Epithelial cell of esophagus (primary cell): ENCODE measurements around the gene TLE3.
A peak's percentile ranks its signal among the peaks of the same experiment; 100 is the strongest.

Source experiments
- DNase-seq: peaks from one replicate; pipeline ENCODE4 v3.0.0; 2010; ENCODE audit warnings: low read depth
- H3K4me3 ChIP-seq: 2 replicates; pipeline ENCODE4 v1.5.1; 2011; ENCODE audit warnings: mild to moderate bottlenecking, low read length, control low read depth
- TF ChIP-seq, protein P1 (sequence below): IDR thresholded peaks from 2 replicates; pipeline ENCODE4 v1.5.1; 2011; ENCODE audit warnings: low read depth, mild to moderate bottlenecking, low read length, control low read depth, inconsistent platforms; ENCODE audit not compliant: insufficient read depth; ENCODE audit errors: missing control alignments

The TLE3 gene

DNA sequence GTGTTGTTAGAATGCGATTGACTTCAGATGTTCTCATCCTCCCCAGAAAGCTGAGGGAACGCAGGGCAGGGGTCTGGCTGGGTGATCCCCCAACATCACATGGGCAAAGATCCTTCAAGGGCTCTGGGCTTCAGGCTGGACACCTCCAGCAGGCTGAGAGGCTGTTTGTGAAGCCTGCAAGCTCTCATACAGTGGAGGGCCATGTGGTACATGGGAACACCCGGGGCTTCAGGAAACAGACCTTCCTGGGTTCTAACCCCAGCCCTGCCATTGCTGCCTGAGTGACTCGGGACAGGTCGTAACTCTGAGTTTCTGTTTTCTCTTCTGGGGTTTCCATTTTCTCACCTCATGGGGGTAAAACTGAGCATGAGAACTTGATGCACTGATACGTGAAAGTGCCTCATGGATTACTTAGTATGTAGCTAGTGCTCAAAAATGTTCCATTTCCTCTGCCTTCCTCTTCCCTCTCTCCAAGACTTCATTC lies 81.2 kb downstream of the TLE3 start:
- TF ChIP-seq, protein P1, sequence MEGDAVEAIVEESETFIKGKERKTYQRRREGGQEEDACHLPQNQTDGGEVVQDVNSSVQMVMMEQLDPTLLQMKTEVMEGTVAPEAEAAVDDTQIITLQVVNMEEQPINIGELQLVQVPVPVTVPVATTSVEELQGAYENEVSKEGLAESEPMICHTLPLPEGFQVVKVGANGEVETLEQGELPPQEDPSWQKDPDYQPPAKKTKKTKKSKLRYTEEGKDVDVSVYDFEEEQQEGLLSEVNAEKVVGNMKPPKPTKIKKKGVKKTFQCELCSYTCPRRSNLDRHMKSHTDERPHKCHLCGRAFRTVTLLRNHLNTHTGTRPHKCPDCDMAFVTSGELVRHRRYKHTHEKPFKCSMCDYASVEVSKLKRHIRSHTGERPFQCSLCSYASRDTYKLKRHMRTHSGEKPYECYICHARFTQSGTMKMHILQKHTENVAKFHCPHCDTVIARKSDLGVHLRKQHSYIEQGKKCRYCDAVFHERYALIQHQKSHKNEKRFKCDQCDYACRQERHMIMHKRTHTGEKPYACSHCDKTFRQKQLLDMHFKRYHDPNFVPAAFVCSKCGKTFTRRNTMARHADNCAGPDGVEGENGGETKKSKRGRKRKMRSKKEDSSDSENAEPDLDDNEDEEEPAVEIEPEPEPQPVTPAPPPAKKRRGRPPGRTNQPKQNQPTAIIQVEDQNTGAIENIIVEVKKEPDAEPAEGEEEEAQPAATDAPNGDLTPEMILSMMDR = no peak
- no peak for DNase-seq
- no peak overlapping the region for H3K4me3 ChIP-seq

DNA sequence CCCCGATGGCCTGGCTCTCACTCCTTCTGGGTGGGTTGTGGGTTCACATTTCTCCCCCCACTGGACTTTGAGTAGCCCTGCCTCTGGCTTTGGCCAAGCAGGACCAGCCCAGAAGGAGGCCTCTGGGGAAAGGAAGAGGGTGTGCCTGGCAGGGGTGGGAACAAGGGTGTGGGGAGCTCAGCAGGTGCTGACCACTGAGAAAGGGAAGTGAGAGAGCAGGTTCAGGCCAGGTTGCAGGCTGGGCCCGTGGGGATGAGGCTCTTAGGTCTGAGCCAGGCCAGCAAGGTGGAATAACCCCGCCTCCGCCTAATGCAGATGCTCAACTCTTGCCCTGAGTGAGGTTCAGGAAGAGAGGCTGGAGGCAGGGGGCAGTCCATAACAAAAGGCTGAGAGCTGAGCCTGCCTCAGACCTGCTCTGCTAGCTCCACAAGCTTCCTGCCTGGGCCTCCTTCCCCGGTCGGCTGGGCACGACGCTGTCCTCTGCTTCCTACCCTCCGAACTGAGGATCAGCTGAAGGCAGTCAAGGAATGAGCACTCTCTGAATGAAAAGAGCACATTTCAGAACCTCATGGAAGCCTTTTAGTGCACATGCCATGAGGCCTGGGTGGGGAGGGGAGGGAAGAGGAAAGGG lies 82.7 kb downstream of the TLE3 start:
- DNase-seq = no peak
- H3K4me3 ChIP-seq = no peak overlapping the region
- TF ChIP-seq, protein P1 = no peak

DNA sequence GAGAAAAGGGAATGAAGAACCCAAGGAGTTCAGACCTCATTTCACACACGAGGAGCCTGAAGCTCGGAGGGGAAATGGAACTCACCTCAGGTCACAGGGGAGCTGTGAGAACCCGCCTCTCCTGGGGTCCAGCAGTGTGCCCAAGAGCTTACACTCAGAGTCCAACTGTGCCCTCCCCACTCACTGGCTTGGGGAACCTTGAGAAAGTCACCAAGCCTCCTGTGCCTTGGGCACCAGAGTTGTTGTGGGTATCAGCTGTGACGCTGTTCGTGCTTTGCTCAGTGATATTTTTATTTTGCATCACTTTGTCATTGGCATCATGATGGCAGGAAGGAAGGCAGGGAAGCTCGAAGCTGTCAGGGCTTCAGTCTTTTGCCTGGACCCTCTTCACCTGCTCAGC lies 83.4 kb downstream of the TLE3 start:
- TF ChIP-seq, protein P1 = no peak
- DNase-seq = no peak
- no peak overlapping the region for H3K4me3 ChIP-seq

- no peak overlapping the region for H3K4me3 ChIP-seq
- no peak for DNase-seq
- TF ChIP-seq, protein P1 = no peak
These were observed 83.9 kb downstream of the TLE3 start for GRCh38 chr15:70013656-70014313.

DNA sequence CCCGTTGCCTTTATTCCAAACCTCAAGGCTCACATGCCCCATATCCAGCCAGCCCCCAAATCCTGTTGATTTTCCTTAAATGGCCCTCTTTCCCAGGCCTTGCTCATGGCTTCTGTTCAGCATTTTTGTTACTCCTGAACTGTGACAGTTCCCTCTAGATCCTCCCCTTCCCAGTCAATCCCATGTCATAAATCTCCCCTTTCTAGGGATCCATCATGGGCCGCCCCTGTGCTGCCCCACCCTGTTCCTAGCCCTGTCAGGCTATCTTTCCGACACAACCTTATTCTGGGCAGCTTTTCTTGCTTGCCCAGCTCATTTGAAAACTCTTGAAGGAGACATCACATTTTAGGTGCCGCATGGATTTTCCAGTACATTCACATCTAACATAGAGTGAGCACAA lies 84.8 kb downstream of the TLE3 start:
- TF ChIP-seq, protein P1 = no peak
- no peak for DNase-seq
- no peak overlapping the region for H3K4me3 ChIP-seq

DNA sequence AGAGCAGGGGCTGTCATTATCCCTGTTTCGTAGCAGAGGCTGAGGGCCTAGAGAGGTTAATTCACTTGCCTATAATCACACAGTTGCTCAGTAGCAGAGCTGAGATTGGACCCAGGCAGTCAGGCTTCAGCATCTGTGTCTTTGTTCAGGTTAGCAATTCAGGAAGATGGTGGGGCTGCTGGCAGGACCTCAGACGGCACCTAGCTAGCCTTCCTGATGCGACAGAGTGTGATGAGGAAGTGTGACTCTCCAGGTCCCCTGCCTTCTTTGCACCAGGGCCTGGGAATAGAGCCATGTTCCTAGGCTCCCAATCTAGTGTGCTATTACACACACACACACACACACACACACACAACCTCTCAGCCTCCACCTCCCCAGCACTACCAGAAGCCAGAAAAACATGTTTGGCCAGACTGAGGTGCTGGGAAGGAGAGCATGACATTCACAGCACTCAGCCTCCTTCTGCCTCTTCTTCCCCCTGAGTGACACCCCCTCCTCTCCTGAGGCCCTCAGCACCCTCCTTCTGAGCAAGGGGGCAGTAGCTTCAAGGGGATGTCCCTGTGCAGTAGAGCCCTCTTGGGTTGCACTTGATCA lies 88.9 kb downstream of the TLE3 start:
- DNase-seq = peak; percentile 47
- no peak overlapping the region for H3K4me3 ChIP-seq
- TF ChIP-seq, protein P1 = no peak
